ENCODE measurements around the gene MAPK11.

The MAPK11 gene

DNA sequence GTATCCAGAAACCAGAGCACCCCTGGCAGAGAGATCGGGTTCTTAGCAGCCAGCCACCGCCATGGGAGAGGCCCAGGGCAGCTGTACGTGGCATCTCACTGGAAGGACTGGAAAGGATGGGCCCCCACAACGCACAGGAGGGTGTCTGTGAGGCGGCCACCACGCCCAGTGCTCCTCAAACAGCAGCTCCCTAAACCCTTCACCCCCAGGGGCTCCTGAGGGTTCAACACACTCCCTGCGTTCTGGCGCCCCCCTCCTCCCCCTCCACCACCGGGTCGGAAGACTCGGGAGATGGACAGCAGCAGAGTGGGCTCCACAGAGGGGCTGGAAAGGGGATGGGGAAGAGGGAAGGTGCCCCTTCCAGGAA, 9.8 kb downstream of the MAPK11 start:
- Histone ChIP-seq H3K36me3 (peaks cover 23% of the 10 kb centered on the region), H3K4me1 (peaks cover 10% of the 10 kb centered on the region)
- no peak for DNase-seq

GRCh38 chr22:50259302-50259701, 10.9 kb downstream of the MAPK11 start:
- no peaks in the 10 kb centered on the region for H3K9me3 ChIP-seq
- H3K36me3 ChIP-seq, result peaks cover 27% of the 10 kb centered on the region
- no peak for DNase-seq
- TF ChIP-seq, protein P1, sequence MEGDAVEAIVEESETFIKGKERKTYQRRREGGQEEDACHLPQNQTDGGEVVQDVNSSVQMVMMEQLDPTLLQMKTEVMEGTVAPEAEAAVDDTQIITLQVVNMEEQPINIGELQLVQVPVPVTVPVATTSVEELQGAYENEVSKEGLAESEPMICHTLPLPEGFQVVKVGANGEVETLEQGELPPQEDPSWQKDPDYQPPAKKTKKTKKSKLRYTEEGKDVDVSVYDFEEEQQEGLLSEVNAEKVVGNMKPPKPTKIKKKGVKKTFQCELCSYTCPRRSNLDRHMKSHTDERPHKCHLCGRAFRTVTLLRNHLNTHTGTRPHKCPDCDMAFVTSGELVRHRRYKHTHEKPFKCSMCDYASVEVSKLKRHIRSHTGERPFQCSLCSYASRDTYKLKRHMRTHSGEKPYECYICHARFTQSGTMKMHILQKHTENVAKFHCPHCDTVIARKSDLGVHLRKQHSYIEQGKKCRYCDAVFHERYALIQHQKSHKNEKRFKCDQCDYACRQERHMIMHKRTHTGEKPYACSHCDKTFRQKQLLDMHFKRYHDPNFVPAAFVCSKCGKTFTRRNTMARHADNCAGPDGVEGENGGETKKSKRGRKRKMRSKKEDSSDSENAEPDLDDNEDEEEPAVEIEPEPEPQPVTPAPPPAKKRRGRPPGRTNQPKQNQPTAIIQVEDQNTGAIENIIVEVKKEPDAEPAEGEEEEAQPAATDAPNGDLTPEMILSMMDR (IDR thresholded peaks at IDR 0.05; ENCODE audit: low read depth, low read length), result no peak
- H3K4me3 ChIP-seq (ENCODE audit: low read depth, low read length), result no peak overlapping the region
- H3K4me1 ChIP-seq, result peaks cover 10% of the 10 kb centered on the region
- no peaks in the 10 kb centered on the region for H3K27me3 ChIP-seq

More for the DNA sequence above, 9.8 kb downstream of the MAPK11 start:
- Histone ChIP-seq H3K4me3 (ENCODE audit: low read depth, low read length) (peak overlapping the region; percentile 80), H3K9me3 (no peaks in the 10 kb centered on the region), H3K27me3 (no peaks in the 10 kb centered on the region)
- TF ChIP-seq, protein P1 (IDR thresholded peaks at IDR 0.05; ENCODE audit: low read depth, low read length), result no peak

- Histone ChIP-seq H3K36me3 (peaks cover 31% of the 10 kb centered on the region), H3K9me3 (no peaks in the 10 kb centered on the region), H3K4me3 (ENCODE audit: low read depth, low read length) (no peak overlapping the region), H3K27me3 (no peaks in the 10 kb centered on the region), H3K4me1 (peaks cover 10% of the 10 kb centered on the region)
- DNase-seq, result no peak
- TF ChIP-seq, protein P1 (IDR thresholded peaks at IDR 0.05; ENCODE audit: low read depth, low read length), result no peak
These were observed 11.6 kb downstream of the MAPK11 start for GRCh38 chr22:50258361-50259292.

DNA sequence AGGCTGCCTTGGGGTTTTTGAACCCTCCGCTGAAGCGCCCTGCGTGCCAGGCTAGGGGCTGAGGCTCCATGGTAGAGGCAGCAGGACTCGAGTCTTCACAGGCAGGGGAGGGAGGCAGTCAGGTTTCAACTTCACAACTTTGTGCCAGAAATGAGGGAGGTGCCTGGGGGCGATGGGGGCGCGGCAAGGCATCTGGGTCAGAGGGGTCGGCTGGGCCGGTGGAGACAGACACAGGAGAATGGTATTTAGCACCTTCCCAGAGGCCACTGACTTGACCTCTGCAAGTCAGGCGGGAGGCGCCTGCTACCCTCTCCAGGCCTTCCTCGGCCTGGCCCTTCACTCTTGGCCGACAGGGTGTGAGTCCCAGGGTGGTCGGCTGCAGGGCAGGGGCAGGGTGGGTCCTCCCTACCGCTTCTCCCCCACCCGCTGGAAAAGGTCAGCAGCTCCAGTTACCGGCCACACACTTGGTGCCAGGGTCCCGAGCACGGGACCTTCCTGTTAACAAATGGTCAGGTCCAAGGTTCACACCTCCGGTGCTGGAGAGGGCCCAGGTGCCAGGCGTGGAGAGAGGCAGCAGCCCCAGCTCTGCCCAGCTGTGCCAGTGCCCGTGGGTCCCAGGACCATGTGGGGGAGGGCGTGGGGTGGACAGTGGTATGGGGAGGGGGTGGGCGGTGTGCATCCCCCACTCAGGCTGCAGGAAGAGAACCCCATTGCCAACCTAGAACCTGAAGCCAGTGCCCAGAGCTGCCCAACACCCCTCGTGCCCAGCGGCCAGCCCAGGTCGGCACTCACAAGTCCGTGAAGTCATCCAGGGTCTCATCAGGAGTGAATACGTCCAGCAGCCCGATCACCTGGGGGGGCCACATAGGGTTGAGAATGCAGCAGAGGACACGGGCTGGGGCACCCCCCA, 12.5 kb downstream of the MAPK11 start:
- TF ChIP-seq, protein P1 (IDR thresholded peaks at IDR 0.05; ENCODE audit: low read depth, low read length), result no peak
- H3K36me3 ChIP-seq, result peaks cover 36% of the 10 kb centered on the region
- DNase-seq, result no peak
- no peaks in the 10 kb centered on the region for H3K9me3 ChIP-seq
- H3K4me1 ChIP-seq, result peaks cover 5% of the 10 kb centered on the region
- H3K27me3 ChIP-seq, result no peaks in the 10 kb centered on the region
- no peak overlapping the region for H3K4me3 ChIP-seq (ENCODE audit: low read depth, low read length)

- no peaks in the 10 kb centered on the region for H3K27me3 ChIP-seq
- H3K4me3 ChIP-seq (ENCODE audit: low read depth, low read length), result no peak overlapping the region
- H3K9me3 ChIP-seq, result no peaks in the 10 kb centered on the region
- peaks cover 36% of the 10 kb centered on the region for H3K36me3 ChIP-seq
- H3K4me1 ChIP-seq, result peaks cover under 1% of the 10 kb centered on the region
- no peak for DNase-seq
- TF ChIP-seq, protein P1 (IDR thresholded peaks at IDR 0.05; ENCODE audit: low read depth, low read length), result no peak
These were observed 13.1 kb downstream of the MAPK11 start for GRCh38 chr22:50257041-50257440.
